Measurements from ENCODE around the gene CYTH4. TPM values are rescaled to one million over a fixed set of nuclear protein-coding genes. Genes with fewer than 3 reads are reported as not detected.
"Not testable (repeated sequence)": the region's sequence is repeated elsewhere in the genome, so short reads cannot be mapped to it uniquely, and the experiment has no call there.

CYTH4 gene
- total RNA-seq: 10 to 100 TPM in 2 of 7 donors, 1 to 10 TPM in 5; 2.4 to 14.5 (median 6.2) TPM
- 1 to 10 TPM; 2.6 to 9.1 TPM for polyA plus RNA-seq
- long read RNA-seq, donor 1, transcript CYTH4-201 (13 exons, 3,206 nt): major isoform, 7 of 15 reads
- long read RNA-seq, donor 1, partial matches to known transcripts: 8 of 15 reads
- long read RNA-seq, donor 1, other reads (novel, unspliced or antisense): 0 of 15 reads
- long read RNA-seq, donor 2: 0 reads
- long read RNA-seq, donor 3, transcript CYTH4-201 (13 exons, 3,206 nt): major isoform, 15 of 26 reads
- long read RNA-seq, donor 3, partial matches to known transcripts: 7 of 26 reads
- long read RNA-seq, donor 3, other reads (novel, unspliced or antisense): 3 of 26 reads

DNA sequence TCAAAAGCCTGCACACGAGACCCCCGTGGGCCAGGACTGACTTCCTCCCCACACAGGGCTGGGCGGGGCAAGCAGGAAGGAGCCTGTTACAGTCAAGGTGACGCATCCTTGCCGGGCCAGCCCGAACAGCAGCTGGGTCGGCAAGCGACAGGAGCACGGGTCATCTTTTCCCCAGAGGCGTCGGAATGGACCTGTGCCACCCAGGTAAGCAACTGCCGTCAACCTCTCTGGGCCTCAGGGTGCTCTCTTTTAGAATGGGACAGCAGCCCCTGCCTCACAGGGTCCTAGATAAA, at the start of gene CYTH4:
CYTH4 (plus strand) TSS at position 124 of the 293 bp plus-strand sequence; CDS start at position 186, 62 bp downstream.
- Histone ChIP-seq H3K27ac (no peak within 1 kb of the TSS), H3K9me3 (no peaks in the 10 kb centered on the region), H3K36me3 (no peaks in the 10 kb centered on the region), H3K4me1 (ENCODE audit: insufficient read depth) (no peaks in the 10 kb centered on the region), H3K27me3 (no peaks in the 10 kb centered on the region), H3K4me3 (no peak within 1 kb of the TSS)
- TF ChIP-seq CTCF (IDR thresholded peaks at IDR 0.05) (no peak), POLR2A (IDR thresholded peaks at IDR 0.05) (no peak), EP300 (IDR thresholded peaks at IDR 0.05) (no peak)
- intact Hi-C loops (cut with DNase I): no loop called here
- 36 to 62% (median 47%) methylated on average over 12 of the region's 12 CpGs for WGBS, 3 donors
- DNase-seq: no peak

DNA sequence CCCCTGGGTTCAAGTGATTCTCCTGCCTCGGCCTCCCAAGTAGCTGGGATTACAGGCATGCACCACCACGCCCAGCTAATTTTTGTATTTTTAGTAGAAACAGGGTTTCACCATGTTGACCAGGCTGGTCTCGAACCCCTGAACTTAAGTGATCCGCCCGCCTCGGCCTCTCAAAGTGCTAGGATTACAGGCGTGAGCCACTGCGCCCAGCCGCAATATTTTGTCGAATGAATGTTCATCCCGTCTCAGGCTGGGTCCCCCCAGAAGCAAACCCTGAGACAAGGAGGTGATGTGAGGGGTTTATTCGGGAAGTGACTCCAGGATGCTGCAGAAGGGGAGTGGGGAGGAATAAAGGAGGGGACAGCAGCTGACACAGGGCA, 48.9 kb upstream of the CYTH4 start:
- intact Hi-C loops (cut with DNase I); H3K4me3 ChIP-seq; H3K9me3 ChIP-seq; H3K4me1 ChIP-seq (ENCODE audit: insufficient read depth); H3K36me3 ChIP-seq; H3K27ac ChIP-seq; H3K27me3 ChIP-seq: not testable (repeated sequence)
- peak in 1 of 5 donors; percentile 8 for DNase-seq
- 88 to 95% (median 88%) methylated on average over 12 of the region's 12 CpGs for WGBS, 3 donors

- H3K9me3 ChIP-seq: no peaks in the 10 kb centered on the region
- intact Hi-C loops (cut with DNase I): no loop called here
- WGBS, 3 donors: 34 to 49% (median 36%) methylated on average over 26 to 27 of the region's 27 CpGs
- H3K4me1 ChIP-seq (ENCODE audit: insufficient read depth): no peaks in the 10 kb centered on the region
- no peak overlapping the region for H3K27ac ChIP-seq
- TF ChIP-seq CTCF (IDR thresholded peaks at IDR 0.05) (no peak), EP300 (IDR thresholded peaks at IDR 0.05) (no peak), POLR2A (IDR thresholded peaks at IDR 0.05) (no peak)
- H3K27me3 ChIP-seq: no peaks in the 10 kb centered on the region
- no peak overlapping the region for H3K4me3 ChIP-seq
- DNase-seq: peak in 1 of 5 donors; percentile 35
- no peaks in the 10 kb centered on the region for H3K36me3 ChIP-seq
Measured at GRCh38 chr22:37233751-37234631, 48.3 kb upstream of the CYTH4 start.

- no peaks in the 10 kb centered on the region for H3K4me1 ChIP-seq (ENCODE audit: insufficient read depth)
- no peak overlapping the region for H3K4me3 ChIP-seq
- TF ChIP-seq CTCF (IDR thresholded peaks at IDR 0.05) (no peak), EP300 (IDR thresholded peaks at IDR 0.05) (no peak), POLR2A (IDR thresholded peaks at IDR 0.05) (no peak)
- H3K36me3 ChIP-seq: no peaks in the 10 kb centered on the region
- no peaks in the 10 kb centered on the region for H3K9me3 ChIP-seq
- intact Hi-C loops (cut with DNase I): no loop called here
- no peak overlapping the region for H3K27ac ChIP-seq
- DNase-seq: peak in 1 of 5 donors; percentile 11
- 87 to 89% (median 88%) methylated on average over 16 of the region's 16 CpGs for WGBS, 3 donors
- no peaks in the 10 kb centered on the region for H3K27me3 ChIP-seq
Measured at GRCh38 chr22:37234736-37235711, 47.3 kb upstream of the CYTH4 start.

Data from ovary (tissue), 10 donors.